ENCODE data around the gene MAP4. TPM values are rescaled to one million over a fixed set of nuclear protein-coding genes. Genes with fewer than 3 reads are reported as not detected.

MAP4 gene
- total and polyA plus RNA-seq, 2 donors (not counting 1 experiment from before 2014, with no cell fraction given): 39.2 to 132 TPM

- no peaks in the 10 kb centered on the region for H3K9me3 ChIP-seq (ENCODE audit: control extremely low read depth in 1 of 3, control insufficient read depth in 2 of 3, insufficient read depth in 1 of 3, low read length in 2 of 3)
- Mint-ChIP-seq H3K4me1 (no peaks in the 10 kb centered on the region), H3K27me3 (no peaks in the 10 kb centered on the region), H3K27ac (no peak overlapping the region), H3K4me3 (no peak overlapping the region), H3K9me3 (ENCODE audit: insufficient read depth) (no peaks in the 10 kb centered on the region)
- POLR2A ChIA-PET: no interaction called here
- H2AFZ ChIP-seq (ENCODE audit: insufficient read depth, low read depth, low read length, poor library complexity, severe bottlenecking): no peak overlapping the region
- CTCF ChIA-PET: no interaction called here
- H3K27me3 ChIP-seq (replicated peaks in 1 of 4; ENCODE audit: control extremely low read depth in 1 of 4, control insufficient read depth in 3 of 4, insufficient read depth in 4 of 4, low read length in 3 of 4): no peaks in the 10 kb centered on the region
- no peak overlapping the region for H3K4me3 ChIP-seq (ENCODE audit: control extremely low read depth in 1 of 5, extremely low read depth in 1 of 5, insufficient read depth in 1 of 5, low read depth in 2 of 5, low read length in 4 of 5)
- no peaks in the 10 kb centered on the region for H3K79me2 ChIP-seq (ENCODE audit: control insufficient read depth, insufficient read depth, low read length)
- TF ChIP-seq EZH2 (IDR thresholded peaks at IDR 0.05; ENCODE audit: borderline replicate concordance, insufficient read depth, low read depth, low read length, poor library complexity, severe bottlenecking): no peak
- TF ChIP-seq, protein P1, sequence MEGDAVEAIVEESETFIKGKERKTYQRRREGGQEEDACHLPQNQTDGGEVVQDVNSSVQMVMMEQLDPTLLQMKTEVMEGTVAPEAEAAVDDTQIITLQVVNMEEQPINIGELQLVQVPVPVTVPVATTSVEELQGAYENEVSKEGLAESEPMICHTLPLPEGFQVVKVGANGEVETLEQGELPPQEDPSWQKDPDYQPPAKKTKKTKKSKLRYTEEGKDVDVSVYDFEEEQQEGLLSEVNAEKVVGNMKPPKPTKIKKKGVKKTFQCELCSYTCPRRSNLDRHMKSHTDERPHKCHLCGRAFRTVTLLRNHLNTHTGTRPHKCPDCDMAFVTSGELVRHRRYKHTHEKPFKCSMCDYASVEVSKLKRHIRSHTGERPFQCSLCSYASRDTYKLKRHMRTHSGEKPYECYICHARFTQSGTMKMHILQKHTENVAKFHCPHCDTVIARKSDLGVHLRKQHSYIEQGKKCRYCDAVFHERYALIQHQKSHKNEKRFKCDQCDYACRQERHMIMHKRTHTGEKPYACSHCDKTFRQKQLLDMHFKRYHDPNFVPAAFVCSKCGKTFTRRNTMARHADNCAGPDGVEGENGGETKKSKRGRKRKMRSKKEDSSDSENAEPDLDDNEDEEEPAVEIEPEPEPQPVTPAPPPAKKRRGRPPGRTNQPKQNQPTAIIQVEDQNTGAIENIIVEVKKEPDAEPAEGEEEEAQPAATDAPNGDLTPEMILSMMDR (IDR thresholded peaks at IDR 0.05): no peak
- H3K4me2 ChIP-seq (replicated peaks; ENCODE audit: low read depth, low read length, poor library complexity, severe bottlenecking): no peak overlapping the region
- no peaks in the 10 kb centered on the region for H4K20me1 ChIP-seq (ENCODE audit: control insufficient read depth, insufficient read depth, low read length, poor library complexity, severe bottlenecking)
- no peak for ATAC-seq (ENCODE audit: low read depth)
- H3K4me1 ChIP-seq (ENCODE audit: control insufficient read depth in 2 of 2, insufficient read depth in 2 of 2, low read length in 2 of 2): no peaks in the 10 kb centered on the region
- WGBS (ENCODE audit: insufficient coverage): 86% methylated on average over 1 of the region's 3 CpGs
- intact Hi-C loops (cut with micrococcal nuclease): no loop called here
- DNase-seq: no peak
- H3K27ac ChIP-seq (ENCODE audit: low read length in 2 of 2): no peak overlapping the region
- no peak overlapping the region for H3K9ac ChIP-seq (ENCODE audit: low read length)
- H3K36me3 ChIP-seq (replicated peaks in 1 of 2; ENCODE audit: control extremely low read depth in 1 of 2, control insufficient read depth in 1 of 2, extremely low read depth in 1 of 2, insufficient read depth in 2 of 2, low read length in 1 of 2): peaks cover 3 to 18% of the 10 kb centered on the region in 2 experiments
These were observed 121.0 kb downstream of the MAP4 start for GRCh38 chr3:47895241-47895640.

DNA sequence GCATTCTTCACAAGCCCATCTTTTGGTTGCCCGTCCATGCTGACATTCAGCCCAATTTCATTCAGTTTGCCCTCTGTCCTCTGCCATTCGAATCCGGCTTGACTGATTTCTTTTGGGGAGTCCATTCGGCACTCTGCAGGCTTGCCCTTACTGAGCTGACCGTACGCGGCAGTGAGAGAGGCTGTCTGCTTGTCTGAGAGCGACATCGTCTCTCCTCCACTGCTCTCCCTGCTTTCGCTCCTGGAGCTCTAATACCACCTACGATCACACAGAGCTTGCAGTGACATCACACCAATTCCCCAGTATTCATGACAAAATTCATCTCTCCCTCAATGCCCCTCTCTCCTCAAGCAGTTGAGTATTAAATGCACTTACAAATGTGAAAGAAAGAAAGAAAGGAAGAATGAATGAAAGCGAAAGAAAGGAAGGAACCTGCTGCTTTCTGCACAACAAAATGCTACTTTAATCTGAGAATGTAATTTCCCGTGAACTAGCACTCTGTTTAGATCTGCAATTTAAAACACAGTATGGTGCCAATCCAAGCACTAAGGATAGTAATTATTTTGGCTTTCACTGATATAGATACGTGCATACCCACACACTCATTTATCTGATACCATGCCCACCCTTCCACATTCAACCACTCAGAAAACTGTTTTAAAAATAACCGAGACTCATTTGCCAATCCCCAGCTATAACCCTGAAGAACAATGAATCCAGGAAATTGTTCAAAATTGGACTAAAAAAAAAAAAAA lies 123.8 kb downstream of the MAP4 start:
- no peak overlapping the region for H3K4me3 ChIP-seq (ENCODE audit: control extremely low read depth in 1 of 5, extremely low read depth in 1 of 5, insufficient read depth in 1 of 5, low read depth in 2 of 5, low read length in 4 of 5)
- no peaks in the 10 kb centered on the region for H3K9me3 ChIP-seq (ENCODE audit: control extremely low read depth in 1 of 3, control insufficient read depth in 2 of 3, insufficient read depth in 1 of 3, low read length in 2 of 3)
- no peak overlapping the region for H3K4me2 ChIP-seq (replicated peaks; ENCODE audit: low read depth, low read length, poor library complexity, severe bottlenecking)
- H3K27ac ChIP-seq (ENCODE audit: low read length in 2 of 2): no peak overlapping the region
- H3K36me3 ChIP-seq (replicated peaks in 1 of 2; ENCODE audit: control extremely low read depth in 1 of 2, control insufficient read depth in 1 of 2, extremely low read depth in 1 of 2, insufficient read depth in 2 of 2, low read length in 1 of 2): peaks cover 3 to 18% of the 10 kb centered on the region in 2 experiments
- Mint-ChIP-seq H3K4me1 (no peaks in the 10 kb centered on the region), H3K9me3 (ENCODE audit: insufficient read depth) (no peaks in the 10 kb centered on the region), H3K27me3 (no peaks in the 10 kb centered on the region), H3K4me3 (no peak overlapping the region), H3K27ac (no peak overlapping the region)
- no peak for ATAC-seq (ENCODE audit: low read depth)
- intact Hi-C loops (cut with micrococcal nuclease): no loop called here
- H3K79me2 ChIP-seq (ENCODE audit: control insufficient read depth, insufficient read depth, low read length): no peaks in the 10 kb centered on the region
- no peak for DNase-seq
- no peak overlapping the region for H2AFZ ChIP-seq (ENCODE audit: insufficient read depth, low read depth, low read length, poor library complexity, severe bottlenecking)
- H4K20me1 ChIP-seq (ENCODE audit: control insufficient read depth, insufficient read depth, low read length, poor library complexity, severe bottlenecking): no peaks in the 10 kb centered on the region
- no peaks in the 10 kb centered on the region for H3K27me3 ChIP-seq (replicated peaks in 1 of 4; ENCODE audit: control extremely low read depth in 1 of 4, control insufficient read depth in 3 of 4, insufficient read depth in 4 of 4, low read length in 3 of 4)
- CTCF ChIA-PET: interaction anchor here (1.2 to 1.4 kb wide), 2 partner anchors 22 to 97 kb away, joined by 3 to 4 read pairs; no protein-coding TSS in a partner anchor
- H3K9ac ChIP-seq (ENCODE audit: low read length): no peak overlapping the region
- no peaks in the 10 kb centered on the region for H3K4me1 ChIP-seq (ENCODE audit: control insufficient read depth in 2 of 2, insufficient read depth in 2 of 2, low read length in 2 of 2)
- POLR2A ChIA-PET: no interaction called here
- TF ChIP-seq, protein P1 (IDR thresholded peaks at IDR 0.05): no peak
- TF ChIP-seq EZH2 (IDR thresholded peaks at IDR 0.05; ENCODE audit: borderline replicate concordance, insufficient read depth, low read depth, low read length, poor library complexity, severe bottlenecking): no peak
- WGBS (ENCODE audit: insufficient coverage): over 99% methylated on average over 9 of the region's 15 CpGs
